Measurements from ENCODE around the gene NCAPD3. TPM values are rescaled to one million over a fixed set of nuclear protein-coding genes. Genes with fewer than 3 reads are reported as not detected.

NCAPD3 gene
- total RNA-seq, 1 experiment from 2014 or later, result 52.2 TPM

GRCh38 chr11:134142536-134142935 is 81.2 kb downstream of the NCAPD3 start:
- H3K23me2 ChIP-seq (ENCODE audit: insufficient read length, low read depth, low read length, poor library complexity, severe bottlenecking), result no peaks in the 10 kb centered on the region
- H3K27ac Mint-ChIP-seq, result no peak overlapping the region
- H3K36me3 Mint-ChIP-seq (ENCODE audit: insufficient read depth in 1 of 3, low read depth in 3 of 3), result peaks cover 71 to 78% (median 74%) of the 10 kb centered on the region in 3 experiments
- H2BK12ac ChIP-seq (ENCODE audit: insufficient read length, low read depth, low read length), result no peak overlapping the region
- peaks cover 50 to 58% of the 10 kb centered on the region in 2 experiments for H3K9me3 Mint-ChIP-seq
- H3K23ac ChIP-seq (ENCODE audit: insufficient read length, low read depth, low read length), result no peak overlapping the region
- no peak overlapping the region for H3K56ac ChIP-seq (ENCODE audit: insufficient read length, low read depth, low read length)
- no peak overlapping the region for H3T11ph ChIP-seq (ENCODE audit: low read length)
- no peaks in the 10 kb centered on the region for H3K79me1 ChIP-seq (ENCODE audit: insufficient read depth, low read depth, low read length, poor library complexity, severe bottlenecking)
- peaks cover 3 to 5% of the 10 kb centered on the region in 2 experiments; a peak in 3 of 4 replicates for H3K4me1 Mint-ChIP-seq
- H2BK15ac ChIP-seq (ENCODE audit: low read depth, low read length), result no peak overlapping the region
- H2BK5ac ChIP-seq (ENCODE audit: insufficient read length, low read length), result no peak overlapping the region
- DNase-seq, result no peak
- no peak overlapping the region for H3K18ac ChIP-seq (ENCODE audit: insufficient read length, low read depth, low read length)
- no peaks in the 10 kb centered on the region for H3K27me3 ChIP-seq (ENCODE audit: insufficient read depth, low read length)
- no peaks in the 10 kb centered on the region for H3K4me1 ChIP-seq (ENCODE audit: insufficient read depth, low read length)
- no peak overlapping the region for H2BK120ac ChIP-seq (ENCODE audit: low read depth, low read length, poor library complexity, severe bottlenecking)
- H2AFZ ChIP-seq (ENCODE audit: low read length), result no peak overlapping the region
- no peaks in the 10 kb centered on the region for H4K20me1 ChIP-seq (ENCODE audit: control insufficient read depth, insufficient read depth, insufficient read length)
- H3K27me3 Mint-ChIP-seq (ENCODE audit: low read depth), result peaks cover 2% of the 10 kb centered on the region
- H3K4me2 ChIP-seq (ENCODE audit: insufficient read depth, insufficient read length, low read length), result no peak overlapping the region
- H3K4ac ChIP-seq (ENCODE audit: low read depth, low read length), result no peak overlapping the region
- no peak overlapping the region for H3K27ac ChIP-seq (ENCODE audit: insufficient read length, low read depth, low read length)
- no peak overlapping the region for H4K91ac ChIP-seq (ENCODE audit: insufficient read length, low read depth, low read length)
- no peak overlapping the region for H3K14ac ChIP-seq (ENCODE audit: insufficient read depth, low read length)
- H2AK5ac ChIP-seq (ENCODE audit: insufficient read length, low read length), result no peak overlapping the region
- no CpG with 5 or more reads among the region's 6 CpGs for WGBS (ENCODE audit: extremely low coverage, insufficient read length, low lambda C conversion rate)
- H4K8ac ChIP-seq (replicated peaks; ENCODE audit: insufficient read length, low read depth, low read length), result no peak overlapping the region
- H3K79me2 ChIP-seq (ENCODE audit: insufficient read depth, low read length), result no peaks in the 10 kb centered on the region
- H2BK20ac ChIP-seq (ENCODE audit: low read depth, low read length, poor library complexity, severe bottlenecking), result no peak overlapping the region
- peaks cover 28% of the 10 kb centered on the region for H3K9me3 ChIP-seq (ENCODE audit: control insufficient read depth, low read depth, low read length)
- TF ChIP-seq CTCF (conservative IDR thresholded peaks at IDR 0.05), result no peak
- no peak overlapping the region for H3K4me3 Mint-ChIP-seq
- H3K9ac ChIP-seq (ENCODE audit: extremely low read depth, insufficient read length, low read length), result no peak overlapping the region
- no peak overlapping the region for H4K5ac ChIP-seq (ENCODE audit: insufficient read length, low read depth, low read length)
